Mesenchymal stem cell (in vitro differentiated cells and primary cell): ENCODE data around the gene HACE1.
A peak's percentile ranks its signal among the peaks of the same experiment; 100 is the strongest.
"Not testable (repeated sequence)": the region's sequence is repeated elsewhere in the genome, so short reads cannot be mapped to it uniquely, and the experiment has no call there.

ENCODE experiments used
- DNase-seq: peaks from one replicate; pipeline ENCODE4 v3.0.0-alpha.2; 2013
- H2AFZ ChIP-seq: one replicate; pipeline ENCODE4 v1.6.1; 2013; ENCODE audit warnings: low read depth, mild to moderate bottlenecking, control low read depth, inconsistent platforms, low read length, moderate library complexity
- H2AK5ac ChIP-seq: 2 replicates; pipeline ENCODE4 v1.6.1; 2013; ENCODE audit warnings: low read length, moderate library complexity, mild to moderate bottlenecking, inconsistent platforms; ENCODE audit not compliant: severe bottlenecking
- H2BK120ac ChIP-seq: one replicate; pipeline ENCODE4 v1.6.1; 2013; ENCODE audit warnings: low read depth, mild to moderate bottlenecking, inconsistent platforms, low read length, moderate library complexity
- H2BK12ac ChIP-seq, 2 experiments: one replicate each; pipeline ENCODE4 v1.6.1; 2013; ENCODE audit warnings: inconsistent platforms in 2 of 2, low read length in 2 of 2, mild to moderate bottlenecking in 2 of 2, moderate library complexity in 2 of 2, control low read depth in 1 of 2
- H2BK15ac ChIP-seq: one replicate; pipeline ENCODE4 v1.6.1; 2013; ENCODE audit warnings: mild to moderate bottlenecking, low read depth, inconsistent platforms; ENCODE audit not compliant: poor library complexity, severe bottlenecking
- H2BK5ac ChIP-seq: 2 replicates; pipeline ENCODE4 v1.6.1; 2013; ENCODE audit warnings: low read depth, mild to moderate bottlenecking, low read length, control low read depth, inconsistent platforms; ENCODE audit not compliant: poor library complexity, severe bottlenecking
- H3K14ac ChIP-seq, 2 experiments: one replicate each; pipeline ENCODE4 v1.6.1; 2013; ENCODE audit warnings: inconsistent platforms in 2 of 2, low read length in 2 of 2, control low read depth in 1 of 2, mild to moderate bottlenecking in 1 of 2, moderate library complexity in 1 of 2
- H3K18ac ChIP-seq, 2 experiments: one replicate each; pipeline ENCODE4 v1.6.1; 2013; ENCODE audit warnings: inconsistent platforms in 2 of 2, low read length in 2 of 2, control low read depth in 1 of 2, low read depth in 1 of 2, mild to moderate bottlenecking in 1 of 2
- H3K23ac ChIP-seq, 2 experiments: one replicate each; pipeline ENCODE4 v1.6.1; 2013; ENCODE audit warnings: inconsistent platforms in 2 of 2, low read length in 2 of 2, mild to moderate bottlenecking in 2 of 2, moderate library complexity in 2 of 2, control low read depth in 1 of 2
- H3K27ac ChIP-seq: 2 replicates; pipeline ENCODE4 v1.5.1; 2013; ENCODE audit warnings: mild to moderate bottlenecking, moderate library complexity, low read length, control low read depth, inconsistent platforms; ENCODE audit not compliant: poor library complexity, severe bottlenecking
- H3K27me3 ChIP-seq, 2 experiments: 2 replicates each; pipeline versions ENCODE4 v1.6.1 to v1.7.0; 2013; ENCODE audit warnings: low read length in 2 of 2, mild to moderate bottlenecking in 2 of 2, moderate library complexity in 2 of 2, control low read depth in 1 of 2, inconsistent platforms in 1 of 2; ENCODE audit not compliant: control insufficient read depth in 1 of 2, insufficient read depth in 1 of 2
- H3K36me3 ChIP-seq, 2 experiments: 2 replicates each; pipeline versions ENCODE4 v1.6.1 to v1.7.0; 2013; ENCODE audit warnings: low read length in 2 of 2, control low read depth in 1 of 2, inconsistent platforms in 1 of 2, low read depth in 1 of 2, mild to moderate bottlenecking in 1 of 2; ENCODE audit not compliant: insufficient read depth in 2 of 2, control insufficient read depth in 1 of 2
- H3K4ac ChIP-seq, 2 experiments: one replicate each; pipeline ENCODE4 v1.6.1; 2013; ENCODE audit warnings: inconsistent platforms in 2 of 2, low read length in 2 of 2, mild to moderate bottlenecking in 2 of 2, moderate library complexity in 2 of 2, control low read depth in 1 of 2, low read depth in 1 of 2
- H3K4me1 ChIP-seq: 2 replicates; pipeline ENCODE4 v1.6.1; 2013; ENCODE audit warnings: low read depth, low read length, control low read depth; ENCODE audit not compliant: control insufficient read depth, insufficient read depth
- H3K4me2 ChIP-seq: 2 replicates; pipeline ENCODE4 v1.6.1; 2013; ENCODE audit warnings: low read length, mild to moderate bottlenecking, inconsistent platforms; ENCODE audit not compliant: poor library complexity, severe bottlenecking
- H3K4me3 ChIP-seq, 2 experiments: 2 replicates each; pipeline versions ENCODE4 v1.5.1 to v1.7.0; 2013; ENCODE audit warnings: low read length in 2 of 2, mild to moderate bottlenecking in 2 of 2, control low read depth in 1 of 2, low read depth in 1 of 2; ENCODE audit not compliant: insufficient read depth in 1 of 2
- H3K79me1 ChIP-seq: replicated peaks from 2 replicates; pipeline ENCODE4 v1.6.1; 2013; ENCODE audit warnings: mild to moderate bottlenecking, control low read depth, low read length, inconsistent platforms; ENCODE audit not compliant: poor library complexity, severe bottlenecking
- H3K9ac ChIP-seq: 2 replicates; pipeline ENCODE4 v1.7.0; 2013; ENCODE audit warnings: mild to moderate bottlenecking, low read length, moderate library complexity
- H3K9me3 ChIP-seq: 2 replicates; pipeline ENCODE4 v1.7.0; 2013; ENCODE audit warnings: mild to moderate bottlenecking, low read length; ENCODE audit not compliant: control insufficient read depth
- H4K8ac ChIP-seq: one replicate; pipeline ENCODE4 v1.6.1; 2013; ENCODE audit warnings: inconsistent platforms, mild to moderate bottlenecking, low read length, moderate library complexity
- H4K91ac ChIP-seq: one replicate; pipeline ENCODE4 v1.6.1; 2013; ENCODE audit warnings: mild to moderate bottlenecking, low read length, inconsistent platforms
- WGBS: methylation state at CpG from one replicate; pipeline ENCODE4 v1.1.7; 2013; ENCODE audit warnings: mixed read lengths; 5-methylcytosine and 5-hydroxymethylcytosine counted together

Gene HACE1

GRCh38 chr6:104843229-104843628 lies 16.5 kb downstream of the HACE1 start:
- no peak overlapping the region for H2AFZ ChIP-seq
- no peak overlapping the region for H3K23ac ChIP-seq
- H3K27ac ChIP-seq, result no peak overlapping the region
- peaks cover 8 to 21% of the 10 kb centered on the region in 2 experiments for H3K36me3 ChIP-seq
- no peak overlapping the region for H2BK12ac ChIP-seq
- H2BK5ac ChIP-seq, result no peak overlapping the region
- H3K18ac ChIP-seq, result no peak overlapping the region
- no peak overlapping the region for H4K91ac ChIP-seq
- H4K8ac ChIP-seq, result no peak overlapping the region
- no peak overlapping the region for H2BK15ac ChIP-seq
- H3K79me1 ChIP-seq, result peaks cover 3% of the 10 kb centered on the region
- no peak overlapping the region for H3K4ac ChIP-seq
- H3K14ac ChIP-seq, result no peak overlapping the region
- no peak for DNase-seq
- H3K27me3 ChIP-seq, result no peaks in the 10 kb centered on the region
- no peak overlapping the region for H3K4me2 ChIP-seq
- 83% methylated on average over 1 of the region's 2 CpGs for WGBS
- no peak overlapping the region for H3K9ac ChIP-seq
- H3K9me3 ChIP-seq, result no peaks in the 10 kb centered on the region
- no peak overlapping the region for H2AK5ac ChIP-seq
- no peak overlapping the region for H3K4me3 ChIP-seq
- H3K4me1 ChIP-seq, result no peaks in the 10 kb centered on the region
- H2BK120ac ChIP-seq, result no peak overlapping the region

- Histone ChIP-seq H4K91ac (no peak overlapping the region), H3K79me1 (peaks cover 4% of the 10 kb centered on the region), H3K4me3 (no peak overlapping the region), H3K9me3 (no peaks in the 10 kb centered on the region), H3K18ac (no peak overlapping the region), H2AK5ac (no peak overlapping the region), H2BK120ac (no peak overlapping the region), H3K4me2 (no peak overlapping the region), H4K8ac (no peak overlapping the region), H2BK5ac (no peak overlapping the region), H3K4me1 (no peaks in the 10 kb centered on the region), H2BK12ac (no peak overlapping the region), H3K9ac (no peak overlapping the region), H3K27ac (no peak overlapping the region), H3K27me3 (no peaks in the 10 kb centered on the region), H3K14ac (no peak overlapping the region), H3K4ac (no peak overlapping the region), H3K36me3 (peaks cover 12 to 29% of the 10 kb centered on the region in 2 experiments), H3K23ac (no peak overlapping the region), H2BK15ac (no peak overlapping the region), H2AFZ (no peak overlapping the region)
- WGBS, result 100% methylated on average over 1 of the region's 1 CpG
- no peak for DNase-seq
Measured at GRCh38 chr6:104837158-104837557, 22.6 kb downstream of the HACE1 start.

- not testable (repeated sequence) for H3K23ac ChIP-seq, H3K4ac ChIP-seq, H3K27ac ChIP-seq, H3K4me1 ChIP-seq, H2BK15ac ChIP-seq, H2BK120ac ChIP-seq, H2BK12ac ChIP-seq, H3K4me3 ChIP-seq, H3K14ac ChIP-seq, H3K18ac ChIP-seq, H2AFZ ChIP-seq, H2AK5ac ChIP-seq, H3K79me1 ChIP-seq, H3K4me2 ChIP-seq, H3K27me3 ChIP-seq, H3K9me3 ChIP-seq, H3K9ac ChIP-seq, H4K91ac ChIP-seq, H2BK5ac ChIP-seq, H4K8ac ChIP-seq
- WGBS, result 80% methylated on average over 4 of the region's 5 CpGs
- peak; percentile 17 for DNase-seq
- H3K36me3 ChIP-seq, result peaks cover 12 to 33% of the 10 kb centered on the region in 2 experiments
Measured at GRCh38 chr6:104836479-104837020, 23.2 kb downstream of the HACE1 start.

GRCh38 chr6:104835782-104836181 lies 23.9 kb downstream of the HACE1 start:
- no peak overlapping the region for H4K91ac ChIP-seq
- peaks cover 12 to 35% of the 10 kb centered on the region in 2 experiments for H3K36me3 ChIP-seq
- no peak overlapping the region for H4K8ac ChIP-seq
- H3K9me3 ChIP-seq, result no peaks in the 10 kb centered on the region
- no peak overlapping the region for H3K4ac ChIP-seq
- H3K14ac ChIP-seq, result no peak overlapping the region
- H3K18ac ChIP-seq, result no peak overlapping the region
- no peak overlapping the region for H3K4me3 ChIP-seq
- no peak overlapping the region for H3K9ac ChIP-seq
- H3K4me1 ChIP-seq, result no peaks in the 10 kb centered on the region
- no peak overlapping the region for H2BK12ac ChIP-seq
- no peak overlapping the region for H3K4me2 ChIP-seq
- H2AFZ ChIP-seq, result no peak overlapping the region
- no peaks in the 10 kb centered on the region for H3K27me3 ChIP-seq
- no peak overlapping the region for H2BK120ac ChIP-seq
- no peak overlapping the region for H2BK15ac ChIP-seq
- H3K23ac ChIP-seq, result no peak overlapping the region
- H2BK5ac ChIP-seq, result no peak overlapping the region
- H3K27ac ChIP-seq, result no peak overlapping the region
- peaks cover 4% of the 10 kb centered on the region for H3K79me1 ChIP-seq
- DNase-seq, result no peak
- no peak overlapping the region for H2AK5ac ChIP-seq
